Activated T-cell treated with anti-CD3 and anti-CD28 coated beads, Interleukin-2, amount 50 U/mL, for 72 hours (primary cell): Measurements from ENCODE around the gene ATP9A. TPM values are rescaled to one million over a fixed set of nuclear protein-coding genes. Genes with fewer than 3 reads are reported as not detected.
"Not testable (repeated sequence)": the region's sequence is repeated elsewhere in the genome, so short reads cannot be mapped to it uniquely, and the experiment has no call there.

ENCODE experiments used
- ATAC-seq, 2 donors: fragments of 150-1000 bp; cut with Tn5 transposase; replicated peaks in 1 of 2; 2 replicates each; pipeline ENCODE4 v1.10.0; 2021; ENCODE audit warnings: moderate library complexity in 2 of 2, mild to moderate bottlenecking in 1 of 2
- DNase-seq, 2 donors: peaks; one replicate each; pipeline ENCODE4 v3.0.0; 2021 to 2022; ENCODE audit warnings: mixed read lengths in 1 of 2
- H3K27ac Mint-ChIP-seq: one replicate; pipeline ENCODE4 v1.8.0; 2022; ENCODE audit warnings: mild to moderate bottlenecking, moderate library complexity, mixed read lengths
- H3K27me3 Mint-ChIP-seq: one replicate; pipeline ENCODE4 v1.8.0; 2022; ENCODE audit warnings: low read depth, mixed read lengths
- H3K36me3 Mint-ChIP-seq, 2 donors: one replicate each; pipeline ENCODE4 v1.8.0; 2022; ENCODE audit warnings: mixed read lengths in 2 of 2, mild to moderate bottlenecking in 1 of 2; ENCODE audit not compliant: insufficient read depth in 2 of 2
- H3K4me1 Mint-ChIP-seq: one replicate; pipeline ENCODE4 v1.8.0; 2022; ENCODE audit warnings: low read depth, mixed read lengths
- H3K4me3 Mint-ChIP-seq, 2 donors: one replicate each; pipeline ENCODE4 v1.8.0; 2022; ENCODE audit warnings: mild to moderate bottlenecking in 2 of 2, mixed read lengths in 2 of 2, moderate library complexity in 2 of 2
- H3K9me3 Mint-ChIP-seq, 2 donors: one replicate each; pipeline ENCODE4 v1.8.0; 2022; ENCODE audit warnings: mixed read lengths in 2 of 2
- total RNA-seq, 2 donors: library from RNA; stranded (reverse); gene quantifications; one replicate each; pipeline ENCODE4 v1.2.3, GENCODE V29; 2022

The ATP9A gene
- total RNA-seq, 2 donors from 2014 or later, result 1.3 to 3.8 TPM

- Mint-ChIP-seq H3K4me1 (no peaks in the 10 kb centered on the region), H3K9me3 (peaks cover 4 to 7% of the 10 kb centered on the region in 2 donors), H3K27me3 (peaks cover 14% of the 10 kb centered on the region), H3K4me3 (no peak overlapping the region), H3K36me3 (peaks cover 0 to 1% of the 10 kb centered on the region in 2 donors), H3K27ac (no peak overlapping the region)
- ATAC-seq (no peak), DNase-seq (no peak)
These were observed 7.1 kb upstream of the ATP9A start for GRCh38 chr20:51775241-51775640.

- Mint-ChIP-seq H3K36me3 (peaks cover 2 to 5% of the 10 kb centered on the region in 2 donors), H3K4me3 (no peak overlapping the region), H3K9me3 (no peaks in the 10 kb centered on the region), H3K27ac (no peak overlapping the region), H3K4me1 (peaks cover 9% of the 10 kb centered on the region), H3K27me3 (peaks cover 24% of the 10 kb centered on the region)
- DNase-seq, result no peak
- no peak for ATAC-seq
These were observed 4.0 kb upstream of the ATP9A start for GRCh38 chr20:51772236-51772635.

GRCh38 chr20:51769976-51770615 lies 1.9 kb upstream of the ATP9A start:
- DNase-seq (no peak), ATAC-seq (no peak)
- no peaks in the 10 kb centered on the region for H3K9me3 Mint-ChIP-seq
- H3K4me3 Mint-ChIP-seq, result peak overlapping the region in 1 of 2 donors; percentile 43
- peaks cover 9% of the 10 kb centered on the region for H3K4me1 Mint-ChIP-seq
- peaks cover 36% of the 10 kb centered on the region for H3K27me3 Mint-ChIP-seq
- H3K27ac Mint-ChIP-seq, result no peak overlapping the region
- H3K36me3 Mint-ChIP-seq, result peaks cover 2 to 5% of the 10 kb centered on the region in 2 donors

- ATAC-seq (peak in 1 of 2 donors; percentile 33), DNase-seq (peak in 1 of 2 donors; percentile 4)
- Mint-ChIP-seq H3K4me1 (peaks cover 9% of the 10 kb centered on the region), H3K27ac (no peak overlapping the region), H3K27me3 (peaks cover 42% of the 10 kb centered on the region), H3K9me3 (no peaks in the 10 kb centered on the region), H3K36me3 (peaks cover 2 to 5% of the 10 kb centered on the region in 2 donors), H3K4me3 (peak overlapping the region; percentile 50 to 79)
These were observed 748 bp upstream of the ATP9A start for GRCh38 chr20:51768759-51769517.

- Mint-ChIP-seq H3K4me3 (peak overlapping the region; percentile 75 to 78), H3K36me3 (peaks cover 2 to 5% of the 10 kb centered on the region in 2 donors), H3K4me1 (peaks cover 9% of the 10 kb centered on the region), H3K27me3 (peaks cover 42% of the 10 kb centered on the region), H3K27ac (no peak overlapping the region), H3K9me3 (no peaks in the 10 kb centered on the region)
- ATAC-seq, result peak; percentile 89
- peak; percentile 61 to 68 for DNase-seq
These were observed 960 bp downstream of the ATP9A start for GRCh38 chr20:51766994-51767866.

- ATAC-seq, H3K4me1 Mint-ChIP-seq, H3K27ac Mint-ChIP-seq, H3K9me3 Mint-ChIP-seq, H3K4me3 Mint-ChIP-seq, H3K36me3 Mint-ChIP-seq, DNase-seq: not testable (repeated sequence)
- H3K27me3 Mint-ChIP-seq, result peaks cover 39% of the 10 kb centered on the region
These were observed 2.8 kb downstream of the ATP9A start for GRCh38 chr20:51765381-51765780.

GRCh38 chr20:51763965-51764602 lies 4.1 kb downstream of the ATP9A start:
- ATAC-seq, result no peak
- Mint-ChIP-seq H3K4me3 (no peak overlapping the region), H3K27ac (no peak overlapping the region), H3K27me3 (peaks cover 26% of the 10 kb centered on the region), H3K36me3 (peaks cover 1 to 5% of the 10 kb centered on the region in 2 donors), H3K9me3 (no peaks in the 10 kb centered on the region), H3K4me1 (peaks cover 7% of the 10 kb centered on the region)
- DNase-seq, result no peak

GRCh38 chr20:51760905-51761546 lies 7.2 kb downstream of the ATP9A start:
- Mint-ChIP-seq H3K4me3 (no peak overlapping the region), H3K27me3 (peaks cover 24% of the 10 kb centered on the region), H3K36me3 (no peaks in the 10 kb centered on the region), H3K27ac (no peak overlapping the region), H3K4me1 (no peaks in the 10 kb centered on the region), H3K9me3 (no peaks in the 10 kb centered on the region)
- ATAC-seq (no peak), DNase-seq (no peak)

- H3K9me3 Mint-ChIP-seq, result no peaks in the 10 kb centered on the region
- H3K27ac Mint-ChIP-seq, result no peak overlapping the region
- no peak overlapping the region for H3K4me3 Mint-ChIP-seq
- H3K27me3 Mint-ChIP-seq, result peaks cover 13% of the 10 kb centered on the region
- no peak for ATAC-seq
- no peaks in the 10 kb centered on the region for H3K4me1 Mint-ChIP-seq
- no peak for DNase-seq
- H3K36me3 Mint-ChIP-seq, result no peaks in the 10 kb centered on the region
These were observed 8.2 kb downstream of the ATP9A start for GRCh38 chr20:51759769-51760510.

GRCh38 chr20:51758978-51759544 lies 9.1 kb downstream of the ATP9A start:
- Mint-ChIP-seq H3K4me1 (no peaks in the 10 kb centered on the region), H3K36me3 (no peaks in the 10 kb centered on the region), H3K9me3 (no peaks in the 10 kb centered on the region), H3K27me3 (peaks cover 9% of the 10 kb centered on the region), H3K4me3 (no peak overlapping the region), H3K27ac (no peak overlapping the region)
- DNase-seq (no peak), ATAC-seq (no peak)

- DNase-seq, result no peak
- no peaks in the 10 kb centered on the region for H3K36me3 Mint-ChIP-seq
- no peaks in the 10 kb centered on the region for H3K4me1 Mint-ChIP-seq
- H3K9me3 Mint-ChIP-seq, result no peaks in the 10 kb centered on the region
- no peak for ATAC-seq
- peaks cover 9% of the 10 kb centered on the region for H3K27me3 Mint-ChIP-seq
- H3K4me3 Mint-ChIP-seq, result no peak overlapping the region
- H3K27ac Mint-ChIP-seq, result no peak overlapping the region
These were observed 11.0 kb downstream of the ATP9A start for GRCh38 chr20:51757226-51757625.
